ENCODE data around the gene BDH1.

BDH1 gene

DNA sequence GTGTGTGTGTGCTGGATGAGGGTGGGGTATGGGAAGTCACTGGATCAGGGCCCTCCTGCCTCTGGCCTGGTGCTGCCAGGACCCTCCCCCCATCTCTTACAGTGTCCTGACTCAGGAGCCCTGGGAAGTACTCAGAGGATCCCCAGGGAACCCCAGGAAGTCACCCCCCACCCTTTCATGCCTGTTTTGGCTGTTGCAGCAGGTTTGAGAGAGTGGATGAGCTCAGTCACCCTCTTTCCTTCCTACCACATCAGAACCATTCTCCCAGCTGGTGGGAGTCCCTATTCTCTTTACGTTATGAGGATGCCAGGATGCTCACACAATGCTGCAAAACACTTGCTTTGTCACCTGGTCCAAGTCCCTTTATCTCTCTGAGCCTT is 59.0 kb downstream of the BDH1 start:
- no peaks in the 10 kb centered on the region for H3K79me1 ChIP-seq (ENCODE audit: low read depth, low read length)
- H3K9me3 ChIP-seq (replicated peaks in 1 of 2; ENCODE audit: control insufficient read depth in 2 of 2, insufficient read depth in 1 of 2, low read depth in 1 of 2, low read length in 2 of 2): no peaks in the 10 kb centered on the region
- H2BK12ac ChIP-seq (ENCODE audit: low read length): no peak overlapping the region
- H4K8ac ChIP-seq (ENCODE audit: low read depth, low read length): no peak overlapping the region
- H3K27ac ChIP-seq (replicated peaks; ENCODE audit: low read length): no peak overlapping the region
- H3K9ac ChIP-seq (ENCODE audit: low read depth, low read length, poor library complexity): no peak overlapping the region
- no CpG with 5 or more reads among the region's 1 CpG for WGBS, 2 donors (ENCODE audit: extremely low coverage in 2 of 2, insufficient read length in 2 of 2, insufficient replicate concordance in 1 of 2)
- DNase-seq (ENCODE audit: low spot score): no peak
- H2BK120ac ChIP-seq (ENCODE audit: low read depth, low read length): no peak overlapping the region
- H3K36me3 ChIP-seq (replicated peaks in 1 of 2; ENCODE audit: control insufficient read depth in 2 of 2, insufficient read depth in 2 of 2, low read length in 2 of 2): no peaks in the 10 kb centered on the region
- H2AFZ ChIP-seq (ENCODE audit: low read length): no peak overlapping the region
- H3K14ac ChIP-seq (ENCODE audit: low read length): no peak overlapping the region
- H3K18ac ChIP-seq (ENCODE audit: low read length): peak overlapping the region; percentile 11
- H2BK5ac ChIP-seq (ENCODE audit: low read length): no peak overlapping the region
- H3K27me3 ChIP-seq (ENCODE audit: control insufficient read depth in 3 of 3, insufficient read depth in 3 of 3, low read depth in 1 of 3, low read length in 3 of 3): peaks cover 0 to 16% (median 0%) of the 10 kb centered on the region in 3 experiments
- no peak overlapping the region for H2BK15ac ChIP-seq (ENCODE audit: low read length)
- H2AK5ac ChIP-seq (ENCODE audit: low read depth, low read length): peak overlapping the region; percentile 5
- no peak overlapping the region for H3K4ac ChIP-seq (ENCODE audit: low read length)
- peaks cover 3 to 5% of the 10 kb centered on the region in 2 donors for H3K4me1 ChIP-seq (ENCODE audit: control insufficient read depth in 2 of 2, insufficient read depth in 1 of 2, low read depth in 1 of 2, low read length in 2 of 2)
- no peak overlapping the region for H3K4me3 ChIP-seq (ENCODE audit: low read length in 2 of 2)
- H4K91ac ChIP-seq (ENCODE audit: low read depth, low read length, poor library complexity): no peak overlapping the region
- no peak overlapping the region for H3K4me2 ChIP-seq (ENCODE audit: insufficient read depth, low read length, poor library complexity, severe bottlenecking)
- H3K23ac ChIP-seq (ENCODE audit: low read depth, low read length, poor library complexity): no peak overlapping the region

DNA sequence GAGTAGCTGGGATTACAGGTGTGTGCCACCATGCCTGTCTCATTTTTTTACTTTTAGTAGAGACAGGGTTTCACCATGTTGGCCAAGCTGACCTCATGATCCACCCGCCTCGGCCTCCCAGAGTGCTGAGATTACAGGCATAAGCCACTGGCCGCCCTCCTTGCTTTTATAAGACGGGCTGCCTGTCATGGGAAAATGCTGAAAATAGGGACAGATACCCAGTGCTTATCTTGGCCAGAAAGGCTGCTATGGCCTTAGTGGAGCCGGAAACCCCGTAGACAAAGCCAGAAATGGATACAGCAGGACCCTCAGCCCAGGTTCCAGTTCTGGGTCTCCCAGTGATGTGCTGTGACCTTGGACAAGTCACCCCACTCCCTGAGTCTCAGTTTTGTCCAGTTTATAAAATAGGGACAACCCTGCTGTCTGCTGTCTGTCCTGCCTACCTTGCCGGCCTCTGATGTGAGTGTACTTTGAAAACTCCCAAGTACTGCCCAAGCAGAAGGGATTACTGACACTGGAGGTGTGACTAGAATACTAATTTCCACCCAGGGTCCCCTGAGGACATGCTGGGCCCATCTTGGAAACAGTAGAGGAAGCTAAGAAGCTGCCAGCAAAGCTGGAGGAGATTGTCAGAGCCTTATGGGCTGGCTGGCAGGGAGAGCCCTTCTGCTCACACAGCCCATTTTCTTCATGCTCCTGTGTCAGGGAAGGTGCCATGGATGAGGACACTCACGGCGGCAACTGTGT is 59.6 kb downstream of the BDH1 start:
- Histone ChIP-seq H3K36me3 (replicated peaks in 1 of 2; ENCODE audit: control insufficient read depth in 2 of 2, insufficient read depth in 2 of 2, low read length in 2 of 2) (no peaks in the 10 kb centered on the region), H3K14ac (ENCODE audit: low read length) (no peak overlapping the region), H3K9ac (ENCODE audit: low read depth, low read length, poor library complexity) (no peak overlapping the region), H3K4me3 (ENCODE audit: low read length in 2 of 2) (no peak overlapping the region), H4K8ac (ENCODE audit: low read depth, low read length) (no peak overlapping the region), H2AK5ac (ENCODE audit: low read depth, low read length) (peak overlapping the region; percentile 5), H2BK12ac (ENCODE audit: low read length) (no peak overlapping the region), H3K18ac (ENCODE audit: low read length) (peak overlapping the region; percentile 11), H3K9me3 (replicated peaks in 1 of 2; ENCODE audit: control insufficient read depth in 2 of 2, insufficient read depth in 1 of 2, low read depth in 1 of 2, low read length in 2 of 2) (no peaks in the 10 kb centered on the region), H3K27ac (replicated peaks; ENCODE audit: low read length) (no peak overlapping the region), H3K27me3 (ENCODE audit: control insufficient read depth in 3 of 3, insufficient read depth in 3 of 3, low read depth in 1 of 3, low read length in 3 of 3) (peaks cover 0 to 16% (median 0%) of the 10 kb centered on the region in 3 experiments), H4K91ac (ENCODE audit: low read depth, low read length, poor library complexity) (no peak overlapping the region), H2BK120ac (ENCODE audit: low read depth, low read length) (no peak overlapping the region), H3K23ac (ENCODE audit: low read depth, low read length, poor library complexity) (no peak overlapping the region), H2BK5ac (ENCODE audit: low read length) (no peak overlapping the region), H3K4ac (ENCODE audit: low read length) (no peak overlapping the region), H3K4me2 (ENCODE audit: insufficient read depth, low read length, poor library complexity, severe bottlenecking) (no peak overlapping the region), H3K4me1 (ENCODE audit: control insufficient read depth in 2 of 2, insufficient read depth in 1 of 2, low read depth in 1 of 2, low read length in 2 of 2) (peaks cover 3 to 5% of the 10 kb centered on the region in 2 donors), H2AFZ (ENCODE audit: low read length) (no peak overlapping the region), H3K79me1 (ENCODE audit: low read depth, low read length) (no peaks in the 10 kb centered on the region), H2BK15ac (ENCODE audit: low read length) (no peak overlapping the region)
- no peak for DNase-seq (ENCODE audit: low spot score)
- WGBS, 2 donors (ENCODE audit: extremely low coverage in 2 of 2, insufficient read length in 2 of 2, insufficient replicate concordance in 1 of 2): no CpG with 5 or more reads among the region's 9 CpGs

DNA sequence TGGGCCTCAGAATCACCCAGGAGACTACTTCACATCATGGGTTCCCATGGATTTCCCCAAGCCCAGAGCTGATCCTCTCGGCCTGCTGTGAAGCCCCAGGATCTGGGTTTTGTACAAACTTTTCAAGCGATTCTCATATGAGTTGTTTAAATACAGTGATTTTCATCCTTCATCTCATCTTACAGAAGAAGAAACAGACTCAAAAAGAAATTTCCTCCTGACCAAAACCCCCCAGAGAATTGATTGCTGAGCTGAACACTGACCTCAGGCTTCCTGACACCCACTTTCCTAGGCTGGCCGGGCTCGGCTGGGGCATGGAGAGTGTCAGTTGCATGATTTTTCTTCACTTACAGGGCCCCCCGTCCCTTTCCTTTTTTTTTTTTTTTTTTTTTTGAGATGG is 60.3 kb downstream of the BDH1 start:
- no peak for DNase-seq (ENCODE audit: low spot score)
- no peak overlapping the region for H3K14ac ChIP-seq (ENCODE audit: low read length)
- H3K79me1 ChIP-seq (ENCODE audit: low read depth, low read length): no peaks in the 10 kb centered on the region
- H2BK5ac ChIP-seq (ENCODE audit: low read length): no peak overlapping the region
- no peak overlapping the region for H2AK5ac ChIP-seq (ENCODE audit: low read depth, low read length)
- H3K4me3 ChIP-seq (ENCODE audit: low read length in 2 of 2): no peak overlapping the region
- H2BK12ac ChIP-seq (ENCODE audit: low read length): no peak overlapping the region
- H4K91ac ChIP-seq (ENCODE audit: low read depth, low read length, poor library complexity): no peak overlapping the region
- H3K4me2 ChIP-seq (ENCODE audit: insufficient read depth, low read length, poor library complexity, severe bottlenecking): no peak overlapping the region
- peaks cover 0 to 21% (median 0%) of the 10 kb centered on the region in 3 experiments for H3K27me3 ChIP-seq (ENCODE audit: control insufficient read depth in 3 of 3, insufficient read depth in 3 of 3, low read depth in 1 of 3, low read length in 3 of 3)
- H3K4me1 ChIP-seq (ENCODE audit: control insufficient read depth in 2 of 2, insufficient read depth in 1 of 2, low read depth in 1 of 2, low read length in 2 of 2): peaks cover 3 to 5% of the 10 kb centered on the region in 2 donors
- no peak overlapping the region for H3K9ac ChIP-seq (ENCODE audit: low read depth, low read length, poor library complexity)
- H3K23ac ChIP-seq (ENCODE audit: low read depth, low read length, poor library complexity): no peak overlapping the region
- H3K36me3 ChIP-seq (replicated peaks in 1 of 2; ENCODE audit: control insufficient read depth in 2 of 2, insufficient read depth in 2 of 2, low read length in 2 of 2): no peaks in the 10 kb centered on the region
- peak overlapping the region; percentile 16 for H3K18ac ChIP-seq (ENCODE audit: low read length)
- no peak overlapping the region for H3K4ac ChIP-seq (ENCODE audit: low read length)
- no CpG with 5 or more reads among the region's 5 CpGs for WGBS, 2 donors (ENCODE audit: extremely low coverage in 2 of 2, insufficient read length in 2 of 2, insufficient replicate concordance in 1 of 2)
- no peaks in the 10 kb centered on the region for H3K9me3 ChIP-seq (replicated peaks in 1 of 2; ENCODE audit: control insufficient read depth in 2 of 2, insufficient read depth in 1 of 2, low read depth in 1 of 2, low read length in 2 of 2)
- H2BK15ac ChIP-seq (ENCODE audit: low read length): no peak overlapping the region
- no peak overlapping the region for H2BK120ac ChIP-seq (ENCODE audit: low read depth, low read length)
- no peak overlapping the region for H2AFZ ChIP-seq (ENCODE audit: low read length)
- H4K8ac ChIP-seq (ENCODE audit: low read depth, low read length): no peak overlapping the region
- H3K27ac ChIP-seq (replicated peaks; ENCODE audit: low read length): no peak overlapping the region

DNA sequence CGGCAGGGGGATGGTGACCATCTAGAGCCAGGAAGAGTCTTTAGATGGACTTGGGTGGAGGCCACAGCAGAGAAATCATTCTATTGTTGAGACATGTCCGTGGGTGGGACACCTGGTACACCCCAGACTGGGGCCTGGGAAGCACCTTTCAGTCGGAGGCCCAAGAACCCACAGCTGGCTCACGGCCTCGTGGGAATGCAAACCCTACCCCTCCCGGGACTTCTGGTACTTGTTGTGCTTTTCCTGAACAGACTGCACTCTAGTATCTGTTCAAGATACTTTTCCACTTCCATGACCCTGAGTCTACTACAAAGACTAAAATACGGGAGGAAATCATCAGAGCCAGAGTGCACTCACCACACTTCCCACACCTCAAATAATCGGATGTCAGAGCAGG is 60.7 kb downstream of the BDH1 start:
- Histone ChIP-seq H3K4ac (ENCODE audit: low read length) (no peak overlapping the region), H2BK12ac (ENCODE audit: low read length) (no peak overlapping the region), H3K4me1 (ENCODE audit: control insufficient read depth in 2 of 2, insufficient read depth in 1 of 2, low read depth in 1 of 2, low read length in 2 of 2) (peaks cover 5% of the 10 kb centered on the region in 2 donors), H3K4me2 (ENCODE audit: insufficient read depth, low read length, poor library complexity, severe bottlenecking) (no peak overlapping the region), H3K23ac (ENCODE audit: low read depth, low read length, poor library complexity) (no peak overlapping the region), H3K9ac (ENCODE audit: low read depth, low read length, poor library complexity) (no peak overlapping the region), H4K8ac (ENCODE audit: low read depth, low read length) (no peak overlapping the region), H2BK120ac (ENCODE audit: low read depth, low read length) (no peak overlapping the region), H4K91ac (ENCODE audit: low read depth, low read length, poor library complexity) (no peak overlapping the region), H3K27me3 (ENCODE audit: control insufficient read depth in 3 of 3, insufficient read depth in 3 of 3, low read depth in 1 of 3, low read length in 3 of 3) (peaks cover 0 to 23% (median 0%) of the 10 kb centered on the region in 3 experiments), H3K14ac (ENCODE audit: low read length) (no peak overlapping the region), H3K18ac (ENCODE audit: low read length) (peak overlapping the region; percentile 16), H2AK5ac (ENCODE audit: low read depth, low read length) (peak overlapping the region; percentile 57), H3K27ac (replicated peaks; ENCODE audit: low read length) (no peak overlapping the region), H3K36me3 (replicated peaks in 1 of 2; ENCODE audit: control insufficient read depth in 2 of 2, insufficient read depth in 2 of 2, low read length in 2 of 2) (no peaks in the 10 kb centered on the region), H3K9me3 (replicated peaks in 1 of 2; ENCODE audit: control insufficient read depth in 2 of 2, insufficient read depth in 1 of 2, low read depth in 1 of 2, low read length in 2 of 2) (no peaks in the 10 kb centered on the region), H3K79me1 (ENCODE audit: low read depth, low read length) (no peaks in the 10 kb centered on the region), H2BK5ac (ENCODE audit: low read length) (no peak overlapping the region), H2BK15ac (ENCODE audit: low read length) (no peak overlapping the region), H2AFZ (ENCODE audit: low read length) (no peak overlapping the region), H3K4me3 (ENCODE audit: low read length in 2 of 2) (no peak overlapping the region)
- no CpG with 5 or more reads among the region's 8 CpGs for WGBS, 2 donors (ENCODE audit: extremely low coverage in 2 of 2, insufficient read length in 2 of 2, insufficient replicate concordance in 1 of 2)
- no peak for DNase-seq (ENCODE audit: low spot score)

Measured in neuronal stem cell (in vitro differentiated cells).